ENCODE measurements around the gene SKAP1. TPM values are rescaled to one million over a fixed set of nuclear protein-coding genes. Genes with fewer than 3 reads are reported as not detected.

SKAP1 gene
- total RNA-seq, 1 experiment from 2014 or later, result not detected

GRCh38 chr17:48278760-48279491 is 151.1 kb downstream of the SKAP1 start:
- POLR2A ChIA-PET, result no interaction called here
- TF ChIP-seq, protein P1, sequence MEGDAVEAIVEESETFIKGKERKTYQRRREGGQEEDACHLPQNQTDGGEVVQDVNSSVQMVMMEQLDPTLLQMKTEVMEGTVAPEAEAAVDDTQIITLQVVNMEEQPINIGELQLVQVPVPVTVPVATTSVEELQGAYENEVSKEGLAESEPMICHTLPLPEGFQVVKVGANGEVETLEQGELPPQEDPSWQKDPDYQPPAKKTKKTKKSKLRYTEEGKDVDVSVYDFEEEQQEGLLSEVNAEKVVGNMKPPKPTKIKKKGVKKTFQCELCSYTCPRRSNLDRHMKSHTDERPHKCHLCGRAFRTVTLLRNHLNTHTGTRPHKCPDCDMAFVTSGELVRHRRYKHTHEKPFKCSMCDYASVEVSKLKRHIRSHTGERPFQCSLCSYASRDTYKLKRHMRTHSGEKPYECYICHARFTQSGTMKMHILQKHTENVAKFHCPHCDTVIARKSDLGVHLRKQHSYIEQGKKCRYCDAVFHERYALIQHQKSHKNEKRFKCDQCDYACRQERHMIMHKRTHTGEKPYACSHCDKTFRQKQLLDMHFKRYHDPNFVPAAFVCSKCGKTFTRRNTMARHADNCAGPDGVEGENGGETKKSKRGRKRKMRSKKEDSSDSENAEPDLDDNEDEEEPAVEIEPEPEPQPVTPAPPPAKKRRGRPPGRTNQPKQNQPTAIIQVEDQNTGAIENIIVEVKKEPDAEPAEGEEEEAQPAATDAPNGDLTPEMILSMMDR (IDR thresholded peaks at IDR 0.05; ENCODE audit: unreplicated experiment), result no peak
- Mint-ChIP-seq H3K36me3 (ENCODE audit: insufficient read depth, unreplicated experiment) (no peaks in the 10 kb centered on the region), H3K27ac (ENCODE audit: low read depth, unreplicated experiment) (no peak overlapping the region), H3K4me1 (ENCODE audit: insufficient read depth, unreplicated experiment) (no peaks in the 10 kb centered on the region), H3K27me3 (ENCODE audit: insufficient read depth, unreplicated experiment) (peaks cover 88% of the 10 kb centered on the region), H3K4me3 (ENCODE audit: unreplicated experiment) (no peak overlapping the region), H3K9me3 (ENCODE audit: unreplicated experiment) (no peaks in the 10 kb centered on the region)
- BruUV-seq (replicated peaks), result no TSS peak
- CTCF ChIA-PET, result interaction anchor here (1.0 to 3.1 kb wide), 2 partner anchors 16 to 198 kb away, joined by 3 to 10 read pairs; no protein-coding TSS in a partner anchor
- no peak for DNase-seq (ENCODE audit: unreplicated experiment)
- intact Hi-C loops (cut with micrococcal nuclease), result no loop called here

GRCh38 chr17:48276776-48277175 is 153.2 kb downstream of the SKAP1 start:
- no peaks in the 10 kb centered on the region for H3K4me1 Mint-ChIP-seq (ENCODE audit: insufficient read depth, unreplicated experiment)
- H3K9me3 Mint-ChIP-seq (ENCODE audit: unreplicated experiment), result no peaks in the 10 kb centered on the region
- H3K4me3 Mint-ChIP-seq (ENCODE audit: unreplicated experiment), result no peak overlapping the region
- H3K27ac Mint-ChIP-seq (ENCODE audit: low read depth, unreplicated experiment), result no peak overlapping the region
- no peak for DNase-seq (ENCODE audit: unreplicated experiment)
- TF ChIP-seq, protein P1 (IDR thresholded peaks at IDR 0.05; ENCODE audit: unreplicated experiment), result no peak
- POLR2A ChIA-PET, result interaction anchor here (0.6 to 2.0 kb wide), 3 partner anchors 11 to 311 kb away, joined by 3 to 5 read pairs (median 5); no protein-coding TSS in a partner anchor
- CTCF ChIA-PET, result no interaction called here
- H3K27me3 Mint-ChIP-seq (ENCODE audit: insufficient read depth, unreplicated experiment), result peaks cover 87% of the 10 kb centered on the region
- BruUV-seq (replicated peaks), result no TSS peak
- no peaks in the 10 kb centered on the region for H3K36me3 Mint-ChIP-seq (ENCODE audit: insufficient read depth, unreplicated experiment)
- intact Hi-C loops (cut with micrococcal nuclease), result no loop called here

- no peaks in the 10 kb centered on the region for H3K9me3 Mint-ChIP-seq (ENCODE audit: unreplicated experiment)
- no peak overlapping the region for H3K27ac Mint-ChIP-seq (ENCODE audit: low read depth, unreplicated experiment)
- no peaks in the 10 kb centered on the region for H3K4me1 Mint-ChIP-seq (ENCODE audit: insufficient read depth, unreplicated experiment)
- ChIA-PET POLR2A (interaction anchor here (0.6 kb wide), 1 partner anchor 1751 kb away, joined by 3 read pairs; no protein-coding TSS in a partner anchor), CTCF (interaction anchor here (2.2 kb wide), 1 partner anchor 8 kb away, joined by 7 read pairs; no protein-coding TSS in a partner anchor)
- no peaks in the 10 kb centered on the region for H3K36me3 Mint-ChIP-seq (ENCODE audit: insufficient read depth, unreplicated experiment)
- H3K27me3 Mint-ChIP-seq (ENCODE audit: insufficient read depth, unreplicated experiment), result peaks cover 79% of the 10 kb centered on the region
- no peak for DNase-seq (ENCODE audit: unreplicated experiment)
- H3K4me3 Mint-ChIP-seq (ENCODE audit: unreplicated experiment), result no peak overlapping the region
- BruUV-seq (replicated peaks), result no TSS peak
- TF ChIP-seq, protein P1 (IDR thresholded peaks at IDR 0.05; ENCODE audit: unreplicated experiment), result no peak
- intact Hi-C loops (cut with micrococcal nuclease), result no loop called here
Observed at GRCh38 chr17:48270899-48271298, 159.1 kb downstream of the SKAP1 start.

- intact Hi-C loops (cut with micrococcal nuclease), result no loop called here
- ChIA-PET CTCF (interaction anchor here (1.0 kb wide), 1 partner anchor 39 kb away, joined by 5 read pairs; no protein-coding TSS in a partner anchor), POLR2A (no interaction called here)
- BruUV-seq (replicated peaks), result no TSS peak
- no peak overlapping the region for H3K4me3 Mint-ChIP-seq (ENCODE audit: unreplicated experiment)
- H3K27me3 Mint-ChIP-seq (ENCODE audit: insufficient read depth, unreplicated experiment), result peaks cover 78% of the 10 kb centered on the region
- H3K4me1 Mint-ChIP-seq (ENCODE audit: insufficient read depth, unreplicated experiment), result no peaks in the 10 kb centered on the region
- TF ChIP-seq, protein P1 (IDR thresholded peaks at IDR 0.05; ENCODE audit: unreplicated experiment), result no peak
- no peaks in the 10 kb centered on the region for H3K9me3 Mint-ChIP-seq (ENCODE audit: unreplicated experiment)
- DNase-seq (ENCODE audit: unreplicated experiment), result no peak
- no peak overlapping the region for H3K27ac Mint-ChIP-seq (ENCODE audit: low read depth, unreplicated experiment)
- H3K36me3 Mint-ChIP-seq (ENCODE audit: insufficient read depth, unreplicated experiment), result no peaks in the 10 kb centered on the region
Observed at GRCh38 chr17:48269209-48269608, 160.8 kb downstream of the SKAP1 start.

All from MCF 10A (cell line).